ENCODE data around the gene GALNT11.
"Not testable (repeated sequence)": the region's sequence is repeated elsewhere in the genome, so short reads cannot be mapped to it uniquely, and the experiment has no call there.

The GALNT11 gene

GRCh38 chr7:152075379-152075778 is 49.9 kb downstream of the GALNT11 start:
- DNase-seq (ENCODE audit: low spot score), result not testable (repeated sequence)

GRCh38 chr7:152076324-152076821 is 50.9 kb downstream of the GALNT11 start:
- no peak for DNase-seq (ENCODE audit: low spot score)

- no peak for DNase-seq (ENCODE audit: low spot score)
Observed at GRCh38 chr7:152076940-152077933, 51.8 kb downstream of the GALNT11 start.

- DNase-seq (ENCODE audit: low spot score), result no peak
Observed at GRCh38 chr7:152078025-152078424, 52.6 kb downstream of the GALNT11 start.

GRCh38 chr7:152078786-152079185 is 53.3 kb downstream of the GALNT11 start:
- DNase-seq (ENCODE audit: low spot score), result no peak

- no peak for DNase-seq (ENCODE audit: low spot score)
Observed at GRCh38 chr7:152081088-152081487, 55.6 kb downstream of the GALNT11 start.

- DNase-seq (ENCODE audit: low spot score), result not testable (repeated sequence)
Observed at GRCh38 chr7:152082073-152082721, 56.7 kb downstream of the GALNT11 start.

- no peak for DNase-seq (ENCODE audit: low spot score)
Observed at GRCh38 chr7:152085131-152085530, 59.7 kb downstream of the GALNT11 start.

GRCh38 chr7:152086513-152086912 is 61.0 kb downstream of the GALNT11 start:
- no peak for DNase-seq (ENCODE audit: low spot score)

- DNase-seq (ENCODE audit: low spot score), result no peak
Observed at GRCh38 chr7:152089183-152089582, 63.7 kb downstream of the GALNT11 start.

- no peak for DNase-seq (ENCODE audit: low spot score)
Observed at GRCh38 chr7:152090747-152091146, 65.3 kb downstream of the GALNT11 start.

- DNase-seq (ENCODE audit: low spot score), result no peak
Observed at GRCh38 chr7:152093717-152094116, 68.2 kb downstream of the GALNT11 start.

- no peak for DNase-seq (ENCODE audit: low spot score)
Observed at GRCh38 chr7:152095771-152096170, 70.3 kb downstream of the GALNT11 start.

- DNase-seq (ENCODE audit: low spot score), result no peak
Observed at GRCh38 chr7:152097330-152097729, 71.9 kb downstream of the GALNT11 start.

GRCh38 chr7:152103066-152103465 is 77.6 kb downstream of the GALNT11 start:
- DNase-seq (ENCODE audit: low spot score), result no peak

- no peak for DNase-seq (ENCODE audit: low spot score)
Observed at GRCh38 chr7:152103691-152104090, 78.2 kb downstream of the GALNT11 start.

GRCh38 chr7:152105205-152105604 is 79.7 kb downstream of the GALNT11 start:
- DNase-seq (ENCODE audit: low spot score), result no peak

GRCh38 chr7:152106990-152107389 is 81.5 kb downstream of the GALNT11 start:
- DNase-seq (ENCODE audit: low spot score), result no peak

GRCh38 chr7:152107945-152108344 is 82.5 kb downstream of the GALNT11 start:
- DNase-seq (ENCODE audit: low spot score), result no peak

GRCh38 chr7:152108359-152108758 is 82.9 kb downstream of the GALNT11 start:
- DNase-seq (ENCODE audit: low spot score), result no peak

- no peak for DNase-seq (ENCODE audit: low spot score)
Observed at GRCh38 chr7:152112829-152113228, 87.4 kb downstream of the GALNT11 start.

GRCh38 chr7:152115021-152115718 is 89.7 kb downstream of the GALNT11 start:
- DNase-seq (ENCODE audit: low spot score), result no peak
